ENCODE data around the gene GPR108.
A peak's percentile ranks its signal among the peaks of the same experiment; 100 is the strongest.
"Not testable (repeated sequence)": the region's sequence is repeated elsewhere in the genome, so short reads cannot be mapped to it uniquely, and the experiment has no call there.

GPR108 gene

GRCh38 chr19:6737284-6737872 lies at the start of gene GPR108:
TSS of gene GPR108 (minus strand) at chr19:6737580. CDS start at chr19:6737576, 4 bp downstream.
- DNase-seq, result peak; percentile 99

GRCh38 chr19:6779206-6779605 lies 41.8 kb upstream of the GPR108 start:
- DNase-seq, result no peak

- no peak for DNase-seq
These were observed 41.0 kb upstream of the GPR108 start for GRCh38 chr19:6778386-6778785.

- no peak for DNase-seq
These were observed 40.1 kb upstream of the GPR108 start for GRCh38 chr19:6777434-6777833.

GRCh38 chr19:6776999-6777398 lies 39.6 kb upstream of the GPR108 start:
- no peak for DNase-seq

GRCh38 chr19:6776045-6776444 lies 38.7 kb upstream of the GPR108 start:
- not testable (repeated sequence) for DNase-seq

GRCh38 chr19:6774821-6775707 lies 37.7 kb upstream of the GPR108 start:
- peak; percentile 68 for DNase-seq

GRCh38 chr19:6773323-6773931 lies 36.0 kb upstream of the GPR108 start:
- peak; percentile 68 for DNase-seq

- no peak for DNase-seq
These were observed 35.5 kb upstream of the GPR108 start for GRCh38 chr19:6772866-6773322.

- DNase-seq, result peak; percentile 92
These were observed 34.9 kb upstream of the GPR108 start, which contains the start of gene VAV1 for GRCh38 chr19:6772028-6772865. TSS of gene VAV1 (plus strand) at chr19:6772708. CDS start at chr19:6772808, 100 bp downstream.

- not testable (repeated sequence) for DNase-seq
These were observed 34.3 kb upstream of the GPR108 start for GRCh38 chr19:6771648-6772027.

- no peak for DNase-seq
These were observed 31.7 kb upstream of the GPR108 start for GRCh38 chr19:6769006-6769619.

GRCh38 chr19:6768236-6768785 lies 30.9 kb upstream of the GPR108 start:
- no peak for DNase-seq

GRCh38 chr19:6767357-6768235 lies 30.2 kb upstream of the GPR108 start, which contains the start of gene SH2D3A:
TSS of gene SH2D3A (minus strand) at chr19:6767435. CDS start at chr19:6763748, 3,687 bp downstream.
- peak; percentile 96 for DNase-seq

GRCh38 chr19:6767081-6767356 lies 29.6 kb upstream of the GPR108 start:
- no peak for DNase-seq

- peak; percentile 32 for DNase-seq
These were observed 29.1 kb upstream of the GPR108 start for GRCh38 chr19:6766357-6767080.

- DNase-seq, result peak; percentile 84
These were observed 28.5 kb upstream of the GPR108 start for GRCh38 chr19:6765738-6766356.

- not testable (repeated sequence) for DNase-seq
These were observed 24.9 kb upstream of the GPR108 start for GRCh38 chr19:6762253-6762797.

- no peak for DNase-seq
These were observed 23.8 kb upstream of the GPR108 start for GRCh38 chr19:6761053-6761676.
